ENCODE data around the gene GORASP2. TPM values are rescaled to one million over a fixed set of nuclear protein-coding genes. Genes with fewer than 3 reads are reported as not detected.
A peak's percentile ranks its signal among the peaks of the same experiment; 100 is the strongest.

The GORASP2 gene
- total RNA-seq, 1 experiment from 2014 or later = 97.7 TPM

DNA sequence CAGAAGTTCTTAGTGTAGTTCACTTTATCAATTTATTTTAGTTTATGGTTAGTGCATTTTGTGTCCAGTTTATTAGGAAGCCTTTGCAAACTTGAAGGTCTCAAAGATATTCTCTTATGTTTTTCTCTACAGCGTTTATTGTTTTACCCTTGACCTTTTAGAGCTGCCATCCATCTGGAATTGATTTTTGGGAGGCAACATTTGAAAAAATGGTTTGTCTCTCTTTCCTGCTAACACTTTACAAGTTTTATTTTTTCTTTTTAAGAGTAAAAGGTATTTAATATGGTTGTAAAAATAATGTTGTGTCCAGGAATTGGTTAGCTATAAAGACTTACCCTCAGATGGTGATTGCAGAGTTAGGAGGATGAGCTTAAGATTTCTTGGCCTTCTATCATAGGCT, 14.0 kb downstream of the GORASP2 start:
- no peak overlapping the region for H2BK15ac ChIP-seq (ENCODE audit: low read depth, low read length)
- TF ChIP-seq, protein P1, sequence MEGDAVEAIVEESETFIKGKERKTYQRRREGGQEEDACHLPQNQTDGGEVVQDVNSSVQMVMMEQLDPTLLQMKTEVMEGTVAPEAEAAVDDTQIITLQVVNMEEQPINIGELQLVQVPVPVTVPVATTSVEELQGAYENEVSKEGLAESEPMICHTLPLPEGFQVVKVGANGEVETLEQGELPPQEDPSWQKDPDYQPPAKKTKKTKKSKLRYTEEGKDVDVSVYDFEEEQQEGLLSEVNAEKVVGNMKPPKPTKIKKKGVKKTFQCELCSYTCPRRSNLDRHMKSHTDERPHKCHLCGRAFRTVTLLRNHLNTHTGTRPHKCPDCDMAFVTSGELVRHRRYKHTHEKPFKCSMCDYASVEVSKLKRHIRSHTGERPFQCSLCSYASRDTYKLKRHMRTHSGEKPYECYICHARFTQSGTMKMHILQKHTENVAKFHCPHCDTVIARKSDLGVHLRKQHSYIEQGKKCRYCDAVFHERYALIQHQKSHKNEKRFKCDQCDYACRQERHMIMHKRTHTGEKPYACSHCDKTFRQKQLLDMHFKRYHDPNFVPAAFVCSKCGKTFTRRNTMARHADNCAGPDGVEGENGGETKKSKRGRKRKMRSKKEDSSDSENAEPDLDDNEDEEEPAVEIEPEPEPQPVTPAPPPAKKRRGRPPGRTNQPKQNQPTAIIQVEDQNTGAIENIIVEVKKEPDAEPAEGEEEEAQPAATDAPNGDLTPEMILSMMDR (conservative IDR thresholded peaks at IDR 0.05) = no peak
- no peaks in the 10 kb centered on the region for H4K20me1 ChIP-seq (ENCODE audit: control insufficient read depth, insufficient read depth, insufficient read length)
- H3K27me3 ChIP-seq (ENCODE audit: insufficient read depth, low read length) = no peaks in the 10 kb centered on the region
- H2AFZ ChIP-seq (ENCODE audit: low read length) = no peak overlapping the region
- no peak overlapping the region for H3K14ac ChIP-seq (ENCODE audit: insufficient read depth, low read length)
- H3K4me3 Mint-ChIP-seq = no peak overlapping the region
- peak overlapping the region in 1 of 3 experiments; percentile 26; a peak in 1 of 7 replicates for H3K27ac Mint-ChIP-seq
- H3K79me2 ChIP-seq (ENCODE audit: insufficient read depth, low read length) = peaks cover 27% of the 10 kb centered on the region; the same call in 1 of the 2 replicates
- H3K9ac ChIP-seq (ENCODE audit: extremely low read depth, insufficient read length, low read length) = no peak overlapping the region
- H4K91ac ChIP-seq (ENCODE audit: insufficient read length, low read depth, low read length) = no peak overlapping the region
- no peak overlapping the region for H3K56ac ChIP-seq (ENCODE audit: insufficient read length, low read depth, low read length)
- no peak overlapping the region for H2BK12ac ChIP-seq (ENCODE audit: insufficient read length, low read depth, low read length)
- H3K23me2 ChIP-seq (ENCODE audit: insufficient read length, low read depth, low read length, poor library complexity, severe bottlenecking) = no peaks in the 10 kb centered on the region
- no peak overlapping the region for H2BK20ac ChIP-seq (ENCODE audit: low read depth, low read length, poor library complexity, severe bottlenecking)
- no peaks in the 10 kb centered on the region; the same call in 1 of the 2 replicates for H3K4me1 ChIP-seq (ENCODE audit: insufficient read depth, low read length)
- no CpG with 5 or more reads among the region's 1 CpG for WGBS (ENCODE audit: extremely low coverage, insufficient read length, low lambda C conversion rate)
- no peak overlapping the region for H3K27ac ChIP-seq (ENCODE audit: insufficient read length, low read depth, low read length)
- H3K4me1 Mint-ChIP-seq = peaks cover 16 to 20% of the 10 kb centered on the region in 2 experiments; a peak in 3 of 4 replicates
- H4K5ac ChIP-seq (ENCODE audit: insufficient read length, low read depth, low read length) = no peak overlapping the region
- H2BK120ac ChIP-seq (ENCODE audit: low read depth, low read length, poor library complexity, severe bottlenecking) = no peak overlapping the region
- no peak overlapping the region for H3T11ph ChIP-seq (ENCODE audit: low read length)
- peaks cover 12% of the 10 kb centered on the region for H3K79me1 ChIP-seq (ENCODE audit: insufficient read depth, low read depth, low read length, poor library complexity, severe bottlenecking)
- DNase-seq = no peak
- no peak overlapping the region for H2AK5ac ChIP-seq (ENCODE audit: insufficient read length, low read length)
- no peak overlapping the region for H2BK5ac ChIP-seq (ENCODE audit: insufficient read length, low read length)
- H3K23ac ChIP-seq (ENCODE audit: insufficient read length, low read depth, low read length) = no peak overlapping the region
- no peak overlapping the region for H4K8ac ChIP-seq (replicated peaks; ENCODE audit: insufficient read length, low read depth, low read length)
- peaks cover 0 to 3% (median 0%) of the 10 kb centered on the region in 3 experiments; a peak in 2 of 7 replicates for H3K36me3 Mint-ChIP-seq (ENCODE audit: insufficient read depth in 1 of 3, low read depth in 3 of 3)
- no peak overlapping the region for H3K4ac ChIP-seq (ENCODE audit: low read depth, low read length)
- no peak overlapping the region for H3K18ac ChIP-seq (ENCODE audit: insufficient read length, low read depth, low read length)
- no peaks in the 10 kb centered on the region for H3K27me3 Mint-ChIP-seq (ENCODE audit: low read depth)
- no peaks in the 10 kb centered on the region for H3K9me3 ChIP-seq (ENCODE audit: control insufficient read depth, low read depth, low read length)
- H3K4me2 ChIP-seq (ENCODE audit: insufficient read depth, insufficient read length, low read length) = no peak overlapping the region
- no peaks in the 10 kb centered on the region for H3K9me3 Mint-ChIP-seq

Measured in H9 (cell line).